Central memory CD8-positive, alpha-beta T cell (primary cell): Measurements from ENCODE around the gene CCDC66.
"Not testable (repeated sequence)": the region's sequence is repeated elsewhere in the genome, so short reads cannot be mapped to it uniquely, and the experiment has no call there.

ENCODE experiments used
- ATAC-seq: fragments of 150-1000 bp; cut with Tn5 transposase; replicated peaks from 2 replicates; pipeline ENCODE4 v1.10.0; 2022; ENCODE audit warnings: mild to moderate bottlenecking, moderate FRiP score, moderate number of reproducible peaks; ENCODE audit not compliant: poor library complexity, severe bottlenecking; ENCODE audit errors: extremely low read depth
- DNase-seq, 2 donors: peaks; one replicate each; pipeline ENCODE4 v3.0.0; 2021; ENCODE audit warnings: low spot score in 2 of 2
- H3K27ac Mint-ChIP-seq: one replicate; pipeline ENCODE4 v1.8.0; 2022; ENCODE audit warnings: low read depth, mild to moderate bottlenecking, moderate library complexity, mixed read lengths
- H3K27me3 Mint-ChIP-seq: one replicate; pipeline ENCODE4 v1.8.0; 2022; ENCODE audit warnings: mixed read lengths
- H3K36me3 Mint-ChIP-seq: one replicate; pipeline ENCODE4 v1.8.0; 2022; ENCODE audit warnings: mild to moderate bottlenecking, moderate library complexity, mixed read lengths; ENCODE audit not compliant: insufficient read depth
- H3K4me1 Mint-ChIP-seq: one replicate; pipeline ENCODE4 v1.8.0; 2022; ENCODE audit warnings: mixed read lengths
- H3K4me3 Mint-ChIP-seq: one replicate; pipeline ENCODE4 v1.8.0; 2022; ENCODE audit warnings: mild to moderate bottlenecking, moderate library complexity, mixed read lengths
- H3K9me3 Mint-ChIP-seq: one replicate; pipeline ENCODE4 v1.8.0; 2022; ENCODE audit warnings: mixed read lengths

The CCDC66 gene

GRCh38 chr3:56556908-56557830, at the start of gene CCDC66:
TSS of gene CCDC66 (plus strand) at chr3:56557175. CDS start at chr3:56557243, 68 bp downstream.
- peaks cover 36% of the 10 kb centered on the region for H3K4me1 Mint-ChIP-seq
- ATAC-seq, result peak; percentile 95
- peak within 1 kb of the TSS; percentile 98 for H3K27ac Mint-ChIP-seq
- DNase-seq, result peak; percentile 84 to 91
- peaks cover 36% of the 10 kb centered on the region for H3K36me3 Mint-ChIP-seq
- H3K4me3 Mint-ChIP-seq, result peak within 1 kb of the TSS; percentile 92
- H3K27me3 Mint-ChIP-seq, result no peaks in the 10 kb centered on the region
- no peaks in the 10 kb centered on the region for H3K9me3 Mint-ChIP-seq

- H3K4me1 Mint-ChIP-seq, result no peaks in the 10 kb centered on the region
- no peaks in the 10 kb centered on the region for H3K9me3 Mint-ChIP-seq
- no peak overlapping the region for H3K4me3 Mint-ChIP-seq
- DNase-seq (no peak), ATAC-seq (no peak)
- H3K27me3 Mint-ChIP-seq, result peaks cover 59% of the 10 kb centered on the region
- no peaks in the 10 kb centered on the region for H3K36me3 Mint-ChIP-seq
- H3K27ac Mint-ChIP-seq, result no peak overlapping the region
These were observed 37.3 kb upstream of the CCDC66 start for GRCh38 chr3:56519641-56520040.

- H3K27ac Mint-ChIP-seq, result no peak overlapping the region
- ATAC-seq (no peak), DNase-seq (no peak)
- H3K27me3 Mint-ChIP-seq, result peaks cover 44% of the 10 kb centered on the region
- H3K36me3 Mint-ChIP-seq, result no peaks in the 10 kb centered on the region
- no peaks in the 10 kb centered on the region for H3K4me1 Mint-ChIP-seq
- H3K4me3 Mint-ChIP-seq, result no peak overlapping the region
- H3K9me3 Mint-ChIP-seq, result no peaks in the 10 kb centered on the region
These were observed 34.6 kb upstream of the CCDC66 start for GRCh38 chr3:56522374-56522773.

- H3K36me3 Mint-ChIP-seq, result no peaks in the 10 kb centered on the region
- no peak overlapping the region for H3K4me3 Mint-ChIP-seq
- H3K9me3 Mint-ChIP-seq, result no peaks in the 10 kb centered on the region
- no peaks in the 10 kb centered on the region for H3K4me1 Mint-ChIP-seq
- H3K27ac Mint-ChIP-seq, result no peak overlapping the region
- no peak for DNase-seq
- peaks cover 15% of the 10 kb centered on the region for H3K27me3 Mint-ChIP-seq
- ATAC-seq, result no peak
These were observed 31.7 kb upstream of the CCDC66 start for GRCh38 chr3:56525291-56525690.

- ATAC-seq, result no peak
- H3K36me3 Mint-ChIP-seq, result no peaks in the 10 kb centered on the region
- H3K4me3 Mint-ChIP-seq, result no peak overlapping the region
- H3K27me3 Mint-ChIP-seq, result peaks cover 27% of the 10 kb centered on the region
- DNase-seq, result no peak
- H3K27ac Mint-ChIP-seq, result no peak overlapping the region
- H3K9me3 Mint-ChIP-seq, result peaks cover 12% of the 10 kb centered on the region
- no peaks in the 10 kb centered on the region for H3K4me1 Mint-ChIP-seq
These were observed 20.2 kb upstream of the CCDC66 start for GRCh38 chr3:56536735-56537134.

- no peaks in the 10 kb centered on the region for H3K4me1 Mint-ChIP-seq
- H3K4me3 Mint-ChIP-seq, result no peak overlapping the region
- H3K9me3 Mint-ChIP-seq, result no peaks in the 10 kb centered on the region
- no peak overlapping the region for H3K27ac Mint-ChIP-seq
- no peaks in the 10 kb centered on the region for H3K36me3 Mint-ChIP-seq
- peaks cover 40% of the 10 kb centered on the region for H3K27me3 Mint-ChIP-seq
- no peak for DNase-seq
- ATAC-seq, result no peak
These were observed 9.5 kb upstream of the CCDC66 start for GRCh38 chr3:56547486-56547885.

- no peak for DNase-seq
- H3K27ac Mint-ChIP-seq, result peak overlapping the region; percentile 98
- H3K27me3 Mint-ChIP-seq, result no peaks in the 10 kb centered on the region
- no peaks in the 10 kb centered on the region for H3K9me3 Mint-ChIP-seq
- peak; percentile 18 for ATAC-seq
- H3K36me3 Mint-ChIP-seq, result peaks cover 36% of the 10 kb centered on the region
- H3K4me3 Mint-ChIP-seq, result peak overlapping the region; percentile 92
- peaks cover 36% of the 10 kb centered on the region for H3K4me1 Mint-ChIP-seq
These were observed 826 bp downstream of the CCDC66 start for GRCh38 chr3:56557831-56558170.

GRCh38 chr3:56573501-56573900, 16.5 kb downstream of the CCDC66 start:
- H3K4me3 Mint-ChIP-seq, result no peak overlapping the region
- DNase-seq, result no peak
- no peak overlapping the region for H3K27ac Mint-ChIP-seq
- H3K4me1 Mint-ChIP-seq, result peaks cover 32% of the 10 kb centered on the region
- H3K36me3 Mint-ChIP-seq, result peaks cover 34% of the 10 kb centered on the region
- no peak for ATAC-seq
- no peaks in the 10 kb centered on the region for H3K27me3 Mint-ChIP-seq
- H3K9me3 Mint-ChIP-seq, result no peaks in the 10 kb centered on the region

GRCh38 chr3:56581941-56582340, 25.0 kb downstream of the CCDC66 start:
- H3K27me3 Mint-ChIP-seq, H3K9me3 Mint-ChIP-seq, DNase-seq, H3K36me3 Mint-ChIP-seq, H3K27ac Mint-ChIP-seq, ATAC-seq, H3K4me3 Mint-ChIP-seq: not testable (repeated sequence)
- H3K4me1 Mint-ChIP-seq, result peaks cover 42% of the 10 kb centered on the region

- H3K9me3 Mint-ChIP-seq, H3K27me3 Mint-ChIP-seq, DNase-seq, H3K27ac Mint-ChIP-seq, H3K4me3 Mint-ChIP-seq, H3K36me3 Mint-ChIP-seq, ATAC-seq: not testable (repeated sequence)
- peaks cover 18% of the 10 kb centered on the region for H3K4me1 Mint-ChIP-seq
These were observed 27.3 kb downstream of the CCDC66 start for GRCh38 chr3:56584275-56584674.

- ATAC-seq, result no peak
- H3K4me1 Mint-ChIP-seq, result peaks cover 41% of the 10 kb centered on the region
- peaks cover 2% of the 10 kb centered on the region for H3K36me3 Mint-ChIP-seq
- DNase-seq, result no peak
- no peak overlapping the region for H3K4me3 Mint-ChIP-seq
- H3K27me3 Mint-ChIP-seq, result no peaks in the 10 kb centered on the region
- no peaks in the 10 kb centered on the region for H3K9me3 Mint-ChIP-seq
- H3K27ac Mint-ChIP-seq, result peak overlapping the region; percentile 86
These were observed 33.8 kb downstream of the CCDC66 start for GRCh38 chr3:56590814-56591213.

- Mint-ChIP-seq H3K27me3 (no peaks in the 10 kb centered on the region), H3K4me3 (no peak overlapping the region), H3K36me3 (peaks cover 5% of the 10 kb centered on the region), H3K9me3 (no peaks in the 10 kb centered on the region), H3K4me1 (peaks cover 45% of the 10 kb centered on the region), H3K27ac (peak overlapping the region; percentile 79)
- ATAC-seq, result no peak
- no peak for DNase-seq
These were observed 34.3 kb downstream of the CCDC66 start for GRCh38 chr3:56591262-56591661.

- Mint-ChIP-seq H3K36me3 (peaks cover 11% of the 10 kb centered on the region), H3K27ac (peak overlapping the region; percentile 64), H3K4me3 (peak overlapping the region; percentile 47), H3K4me1 (peaks cover 62% of the 10 kb centered on the region), H3K9me3 (no peaks in the 10 kb centered on the region), H3K27me3 (no peaks in the 10 kb centered on the region)
- DNase-seq, result peak in 1 of 2 donors; percentile 34
- ATAC-seq, result peak; percentile 100
These were observed 36.6 kb downstream of the CCDC66 start for GRCh38 chr3:56593455-56594158.
